Thyroid gland (tissue), 4 donors: ENCODE results near the gene ABCF2.

Experiments used
- POLR2A ChIP-seq, 2 donors: fragments of 450-650 bp; IDR thresholded peaks; one replicate each; pipeline ENCODE4 v1.6.1; 2017; ENCODE audit warnings: antibody characterized with exemption in 2 of 2, mild to moderate bottlenecking in 2 of 2, moderate library complexity in 1 of 2
- TF ChIP-seq, protein P1 (sequence below), 6 experiments: fragments of 200-600 bp in 3 of 6; fragments of 450-650 bp in 3 of 6; sonication (generic) in 3 of 6; IDR thresholded peaks; one replicate each; pipeline ENCODE4 v1.5.1; 2016 to 2019; ENCODE audit warnings: antibody characterized with exemption in 6 of 6, mild to moderate bottlenecking in 2 of 6, inconsistent platforms in 1 of 6, moderate library complexity in 1 of 6

DNA sequence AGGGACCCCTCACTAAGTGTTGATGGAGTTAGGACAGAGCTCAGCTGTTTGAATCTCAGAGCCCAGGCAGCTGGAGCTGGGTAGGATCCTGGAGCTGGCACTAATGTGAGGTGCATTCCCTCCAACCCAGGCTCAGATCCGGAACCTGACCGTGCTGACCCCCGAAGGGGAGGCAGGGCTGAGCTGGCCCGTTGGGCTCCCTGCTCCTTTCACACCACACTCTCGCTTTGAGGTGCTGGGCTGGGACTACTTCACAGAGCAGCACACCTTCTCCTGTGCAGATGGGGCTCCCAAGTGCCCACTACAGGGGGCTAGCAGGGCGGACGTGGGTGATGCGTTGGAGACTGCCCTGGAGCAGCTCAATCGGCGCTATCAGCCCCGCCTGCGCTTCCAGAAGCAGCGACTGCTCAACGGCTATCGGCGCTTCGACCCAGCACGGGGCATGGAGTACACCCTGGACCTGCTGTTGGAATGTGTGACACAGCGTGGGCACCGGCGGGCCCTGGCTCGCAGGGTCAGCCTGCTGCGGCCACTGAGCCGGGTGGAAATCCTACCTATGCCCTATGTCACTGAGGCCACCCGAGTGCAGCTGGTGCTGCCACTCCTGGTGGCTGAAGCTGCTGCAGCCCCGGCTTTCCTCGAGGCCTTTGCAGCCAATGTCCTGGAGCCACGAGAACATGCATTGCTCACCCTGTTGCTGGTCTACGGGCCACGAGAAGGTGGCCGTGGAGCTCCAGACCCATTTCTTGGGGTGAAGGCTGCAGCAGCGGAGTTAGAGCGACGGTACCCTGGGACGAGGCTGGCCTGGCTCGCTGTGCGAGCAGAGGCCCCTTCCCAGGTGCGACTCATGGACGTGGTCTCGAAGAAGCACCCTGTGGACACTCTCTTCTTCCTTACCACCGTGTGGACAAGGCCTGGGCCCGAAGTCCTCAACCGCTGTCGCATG is 10.5 kb upstream of the ABCF2 start:
- TF ChIP-seq, protein P1, sequence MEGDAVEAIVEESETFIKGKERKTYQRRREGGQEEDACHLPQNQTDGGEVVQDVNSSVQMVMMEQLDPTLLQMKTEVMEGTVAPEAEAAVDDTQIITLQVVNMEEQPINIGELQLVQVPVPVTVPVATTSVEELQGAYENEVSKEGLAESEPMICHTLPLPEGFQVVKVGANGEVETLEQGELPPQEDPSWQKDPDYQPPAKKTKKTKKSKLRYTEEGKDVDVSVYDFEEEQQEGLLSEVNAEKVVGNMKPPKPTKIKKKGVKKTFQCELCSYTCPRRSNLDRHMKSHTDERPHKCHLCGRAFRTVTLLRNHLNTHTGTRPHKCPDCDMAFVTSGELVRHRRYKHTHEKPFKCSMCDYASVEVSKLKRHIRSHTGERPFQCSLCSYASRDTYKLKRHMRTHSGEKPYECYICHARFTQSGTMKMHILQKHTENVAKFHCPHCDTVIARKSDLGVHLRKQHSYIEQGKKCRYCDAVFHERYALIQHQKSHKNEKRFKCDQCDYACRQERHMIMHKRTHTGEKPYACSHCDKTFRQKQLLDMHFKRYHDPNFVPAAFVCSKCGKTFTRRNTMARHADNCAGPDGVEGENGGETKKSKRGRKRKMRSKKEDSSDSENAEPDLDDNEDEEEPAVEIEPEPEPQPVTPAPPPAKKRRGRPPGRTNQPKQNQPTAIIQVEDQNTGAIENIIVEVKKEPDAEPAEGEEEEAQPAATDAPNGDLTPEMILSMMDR (IDR thresholded peaks at IDR 0.05): no peak
- TF ChIP-seq POLR2A (IDR thresholded peaks at IDR 0.05): no peak
